Tongue (tissue), 2 donors: ENCODE results near the gene MOB1B. TPM values are rescaled to one million over a fixed set of nuclear protein-coding genes. Genes with fewer than 3 reads are reported as not detected.
"Not testable (repeated sequence)": the region's sequence is repeated elsewhere in the genome, so short reads cannot be mapped to it uniquely, and the experiment has no call there.

Experiments used
- DNase-seq: peaks from one replicate; pipeline ENCODE4 v3.0.0-alpha.2; 2015
- total RNA-seq: library from RNA; depleted of rRNA; stranded (reverse); fragments of >200 nt; gene quantifications from one replicate; pipeline ENCODE4 v1.2.3, GENCODE V29; 2014

Gene MOB1B
- total RNA-seq, 1 donor from 2014 or later = 39.2 TPM

DNA sequence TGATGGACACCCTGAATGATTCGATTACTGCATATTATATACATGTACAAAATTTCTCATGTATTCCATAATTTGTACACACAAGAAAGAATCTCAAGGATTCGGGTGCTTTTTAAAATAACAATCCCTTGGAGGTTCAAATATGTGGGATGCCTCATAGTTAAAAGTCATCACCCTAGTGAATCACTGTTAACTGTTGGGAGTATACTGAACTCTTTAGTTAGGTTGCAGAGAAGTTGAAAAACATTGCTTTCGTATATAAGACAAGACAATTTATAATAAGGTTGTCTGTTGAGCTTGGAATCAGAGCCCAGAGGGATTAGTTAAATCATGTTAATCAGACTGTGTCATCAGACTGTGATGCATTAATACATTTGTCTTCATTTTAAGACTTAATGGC is 106.9 kb downstream of the MOB1B start:
- DNase-seq = no peak

DNA sequence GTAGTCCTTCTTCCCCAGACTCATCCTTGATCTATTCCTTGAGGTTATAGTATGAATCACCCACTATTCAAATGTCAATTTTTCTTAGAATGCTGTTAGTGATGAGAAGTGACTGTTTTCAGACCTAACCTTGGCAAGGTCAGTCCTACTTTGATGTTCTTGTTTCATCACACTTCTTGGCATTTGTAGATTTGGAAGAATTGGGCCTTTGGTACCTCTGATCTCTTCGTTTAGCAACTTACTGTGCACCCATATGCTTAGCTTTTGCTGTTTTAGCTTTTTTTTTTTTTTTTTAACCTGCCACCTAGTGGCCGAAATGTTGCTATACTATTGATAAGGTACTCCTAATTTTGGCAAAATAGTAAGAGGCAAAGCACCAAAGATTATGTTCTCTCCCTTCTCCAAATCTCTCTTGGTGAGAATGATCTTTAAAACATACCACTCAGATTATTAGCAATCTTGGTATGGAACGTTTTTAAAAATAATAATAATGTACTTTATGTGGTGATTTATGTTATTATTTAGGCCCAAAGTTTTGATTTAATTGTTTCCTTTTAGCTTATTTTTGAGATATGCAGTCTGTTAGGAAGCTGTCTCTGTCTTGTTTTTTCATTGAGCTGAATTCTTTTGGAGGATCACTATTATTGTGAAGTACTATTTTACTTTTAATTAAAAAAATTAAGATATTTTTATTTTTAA is 107.9 kb downstream of the MOB1B start:
- peak; percentile 73 for DNase-seq

- DNase-seq = no peak
Observed at GRCh38 chr4:71011451-71011850, 109.3 kb downstream of the MOB1B start.

GRCh38 chr4:71017391-71017790 is 115.2 kb downstream of the MOB1B start:
- DNase-seq = not testable (repeated sequence)

DNA sequence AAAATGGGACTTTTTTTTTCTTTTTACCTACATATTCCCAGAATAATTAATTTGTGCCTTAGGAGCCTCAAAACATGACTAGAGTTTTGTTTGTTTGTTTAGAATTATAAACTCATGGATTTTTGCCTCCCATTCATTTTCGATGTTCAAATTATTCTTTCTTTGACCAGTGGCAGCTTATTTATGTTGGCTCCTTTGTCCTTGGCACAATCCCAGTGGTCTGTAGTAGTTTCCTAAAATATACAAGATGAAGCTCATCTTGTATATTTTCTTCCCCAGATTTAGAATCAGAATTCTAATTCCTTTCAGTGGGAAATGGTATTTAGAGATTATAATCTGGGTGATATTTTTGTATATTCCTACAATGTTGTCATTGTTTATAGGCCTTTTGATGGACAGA is 118.4 kb downstream of the MOB1B start:
- DNase-seq = no peak

- no peak for DNase-seq
Observed at GRCh38 chr4:71025654-71026053, 123.5 kb downstream of the MOB1B start.

- peak; percentile 53 for DNase-seq
Observed at GRCh38 chr4:71026086-71026485, 123.9 kb downstream of the MOB1B start.

DNA sequence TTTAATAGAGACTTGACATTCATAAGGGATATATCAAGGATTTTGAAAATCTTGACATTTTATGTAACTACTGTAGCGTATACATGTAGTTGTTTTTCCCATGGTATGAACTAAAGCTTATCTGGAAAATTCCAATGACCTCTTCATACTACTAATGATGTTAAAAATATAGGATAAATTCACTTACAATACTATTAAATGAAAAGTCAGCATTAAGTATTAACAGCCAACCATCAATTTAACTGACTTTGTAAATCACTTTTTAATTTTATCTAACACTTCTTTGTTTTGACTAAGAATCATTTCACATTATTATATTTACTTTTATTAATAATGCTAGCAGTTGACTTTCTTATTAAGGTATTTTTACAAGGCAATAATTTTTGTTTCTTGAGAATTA is 125.4 kb downstream of the MOB1B start:
- DNase-seq = no peak

- DNase-seq = no peak
Observed at GRCh38 chr4:71029504-71029903, 127.3 kb downstream of the MOB1B start.

DNA sequence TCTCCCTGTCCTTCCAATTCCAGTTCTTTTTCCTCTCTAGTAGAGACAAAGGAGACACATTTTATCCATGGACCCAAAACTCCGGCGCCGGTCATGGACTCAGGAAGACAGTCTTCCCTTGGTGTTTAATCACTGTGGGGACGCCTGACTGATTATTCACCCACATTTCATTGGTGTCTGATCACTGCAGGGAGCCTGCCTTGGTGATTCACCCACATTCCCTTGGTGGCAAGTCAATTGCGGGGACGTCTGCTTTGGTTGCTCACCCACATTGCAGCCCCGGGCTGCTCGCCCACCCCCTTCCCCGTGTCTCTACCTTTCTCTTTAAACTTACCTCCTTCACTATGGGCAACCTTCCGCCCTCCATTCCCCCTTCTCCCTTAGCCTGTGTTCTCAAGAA is 129.9 kb downstream of the MOB1B start:
- not testable (repeated sequence) for DNase-seq

Other genes starting within 250 kb of the MOB1B start
- 1.0 TPM for gene JCHAIN, start 235.9 kb upstream of the MOB1B start, total RNA-seq
- 21.4 TPM for gene UTP3, start 213.8 kb upstream of the MOB1B start, total RNA-seq
- 85.4 TPM for gene RUFY3, start 180.4 kb upstream of the MOB1B start, total RNA-seq
- 142 TPM for gene GRSF1, start 62.5 kb upstream of the MOB1B start, total RNA-seq
- gene DCK, start 91.3 kb downstream of the MOB1B start, total RNA-seq = 29.5 TPM